ENCODE measurements around the gene SPATA18.

The SPATA18 gene
- long read RNA-seq, result 0 reads

GRCh38 chr4:52051213-52051614 is at the start of gene SPATA18:
Gene SPATA18 (plus strand): TSS chr4:52051304. CDS start chr4:52051705, 401 bp downstream.
- no peak for DNase-seq (ENCODE audit: low read depth in 1 of 2, low spot score in 1 of 2)
- Histone ChIP-seq H3K27me3 (ENCODE audit: insufficient read depth, poor library complexity, severe bottlenecking) (peaks cover 33% of the 10 kb centered on the region), H3K4me3 (replicated peaks; ENCODE audit: insufficient read depth, low read length) (peak within 1 kb of the TSS; percentile 37), H3K27ac (replicated peaks) (no peak within 1 kb of the TSS)
- TF ChIP-seq POLR2AphosphoS5 (IDR thresholded peaks at IDR 0.05; ENCODE audit: low read depth) (no peak), REST (IDR thresholded peaks at IDR 0.05; ENCODE audit: insufficient replicate concordance, low read depth) (no peak), GABPA (IDR thresholded peaks at IDR 0.05; ENCODE audit: low read depth) (no peak), SPI1 (IDR thresholded peaks at IDR 0.05; ENCODE audit: borderline replicate concordance, low read depth) (no peak)
- TF ChIP-seq, protein P1, sequence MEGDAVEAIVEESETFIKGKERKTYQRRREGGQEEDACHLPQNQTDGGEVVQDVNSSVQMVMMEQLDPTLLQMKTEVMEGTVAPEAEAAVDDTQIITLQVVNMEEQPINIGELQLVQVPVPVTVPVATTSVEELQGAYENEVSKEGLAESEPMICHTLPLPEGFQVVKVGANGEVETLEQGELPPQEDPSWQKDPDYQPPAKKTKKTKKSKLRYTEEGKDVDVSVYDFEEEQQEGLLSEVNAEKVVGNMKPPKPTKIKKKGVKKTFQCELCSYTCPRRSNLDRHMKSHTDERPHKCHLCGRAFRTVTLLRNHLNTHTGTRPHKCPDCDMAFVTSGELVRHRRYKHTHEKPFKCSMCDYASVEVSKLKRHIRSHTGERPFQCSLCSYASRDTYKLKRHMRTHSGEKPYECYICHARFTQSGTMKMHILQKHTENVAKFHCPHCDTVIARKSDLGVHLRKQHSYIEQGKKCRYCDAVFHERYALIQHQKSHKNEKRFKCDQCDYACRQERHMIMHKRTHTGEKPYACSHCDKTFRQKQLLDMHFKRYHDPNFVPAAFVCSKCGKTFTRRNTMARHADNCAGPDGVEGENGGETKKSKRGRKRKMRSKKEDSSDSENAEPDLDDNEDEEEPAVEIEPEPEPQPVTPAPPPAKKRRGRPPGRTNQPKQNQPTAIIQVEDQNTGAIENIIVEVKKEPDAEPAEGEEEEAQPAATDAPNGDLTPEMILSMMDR (IDR thresholded peaks at IDR 0.05; ENCODE audit: insufficient read depth, low read length), result no peak

DNA sequence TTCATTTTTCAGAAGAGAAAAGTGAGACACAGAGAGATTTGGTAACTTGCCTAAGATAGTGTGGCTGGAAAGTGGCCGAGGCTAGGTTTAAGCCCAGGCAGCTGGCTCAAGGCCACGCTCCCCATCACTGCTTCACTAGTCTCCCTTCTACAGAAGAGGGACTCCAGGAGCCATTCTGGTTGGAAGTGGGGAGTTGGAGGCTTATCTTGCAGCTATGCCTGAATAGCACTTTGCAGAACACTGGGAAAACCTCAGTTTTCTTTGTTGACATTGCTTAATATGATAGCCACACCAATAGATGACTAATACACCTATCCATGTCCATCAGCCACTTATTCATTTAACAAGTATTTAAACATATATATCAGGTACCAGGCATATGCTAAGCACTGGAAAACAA is 49.5 kb upstream of the SPATA18 start:
- no peak overlapping the region for H3K27ac ChIP-seq (replicated peaks)
- no peaks in the 10 kb centered on the region for H3K27me3 ChIP-seq (ENCODE audit: insufficient read depth, poor library complexity, severe bottlenecking)
- TF ChIP-seq SPI1 (IDR thresholded peaks at IDR 0.05; ENCODE audit: borderline replicate concordance, low read depth) (no peak), REST (IDR thresholded peaks at IDR 0.05; ENCODE audit: insufficient replicate concordance, low read depth) (no peak)
- TF ChIP-seq, protein P1 (IDR thresholded peaks at IDR 0.05; ENCODE audit: insufficient read depth, low read length), result no peak
- H3K4me3 ChIP-seq (replicated peaks; ENCODE audit: insufficient read depth, low read length), result no peak overlapping the region
- no peak for DNase-seq (ENCODE audit: low read depth in 1 of 2, low spot score in 1 of 2)

DNA sequence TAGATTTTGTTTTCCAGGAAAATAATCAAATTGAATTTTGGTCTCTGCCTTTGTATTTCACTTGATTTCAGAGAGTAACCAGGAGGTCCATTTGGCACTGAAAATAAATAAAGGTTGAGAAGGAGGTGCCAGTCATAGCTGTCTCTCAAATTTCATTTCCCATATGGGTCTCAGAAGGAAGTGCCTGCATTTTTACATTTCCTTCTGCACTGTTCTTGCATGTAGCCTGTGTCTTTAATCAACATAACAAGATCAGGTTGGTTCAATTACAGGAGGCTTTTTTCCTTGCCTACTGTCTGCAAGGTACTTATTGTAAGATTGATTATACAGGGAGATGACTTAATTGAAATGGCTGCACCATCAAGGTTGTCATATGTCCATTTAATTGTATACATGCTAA is 46.7 kb upstream of the SPATA18 start:
- Histone ChIP-seq H3K27ac (replicated peaks) (no peak overlapping the region), H3K4me3 (replicated peaks; ENCODE audit: insufficient read depth, low read length) (no peak overlapping the region), H3K27me3 (ENCODE audit: insufficient read depth, poor library complexity, severe bottlenecking) (no peaks in the 10 kb centered on the region)
- DNase-seq (ENCODE audit: low read depth in 1 of 2, low spot score in 1 of 2), result no peak
- TF ChIP-seq SPI1 (IDR thresholded peaks at IDR 0.05; ENCODE audit: borderline replicate concordance, low read depth) (no peak), REST (IDR thresholded peaks at IDR 0.05; ENCODE audit: insufficient replicate concordance, low read depth) (no peak), POLR2AphosphoS5 (IDR thresholded peaks at IDR 0.05; ENCODE audit: low read depth) (no peak), GABPA (IDR thresholded peaks at IDR 0.05; ENCODE audit: low read depth) (no peak)
- TF ChIP-seq, protein P1 (IDR thresholded peaks at IDR 0.05; ENCODE audit: insufficient read depth, low read length), result no peak

All from HL-60 (cell line).